HG03457 (cell line): ENCODE measurements around the gene CELSR2.
"Not testable (repeated sequence)": the region's sequence is repeated elsewhere in the genome, so short reads cannot be mapped to it uniquely, and the experiment has no call there.

Experiments
- ATAC-seq: cut with Tn5 transposase; IDR thresholded peaks from one replicate; pipeline ENCODE4 v1.9.1; 2021; ENCODE audit warnings: moderate number of reproducible peaks; ENCODE audit not compliant: unreplicated experiment

The CELSR2 gene

DNA sequence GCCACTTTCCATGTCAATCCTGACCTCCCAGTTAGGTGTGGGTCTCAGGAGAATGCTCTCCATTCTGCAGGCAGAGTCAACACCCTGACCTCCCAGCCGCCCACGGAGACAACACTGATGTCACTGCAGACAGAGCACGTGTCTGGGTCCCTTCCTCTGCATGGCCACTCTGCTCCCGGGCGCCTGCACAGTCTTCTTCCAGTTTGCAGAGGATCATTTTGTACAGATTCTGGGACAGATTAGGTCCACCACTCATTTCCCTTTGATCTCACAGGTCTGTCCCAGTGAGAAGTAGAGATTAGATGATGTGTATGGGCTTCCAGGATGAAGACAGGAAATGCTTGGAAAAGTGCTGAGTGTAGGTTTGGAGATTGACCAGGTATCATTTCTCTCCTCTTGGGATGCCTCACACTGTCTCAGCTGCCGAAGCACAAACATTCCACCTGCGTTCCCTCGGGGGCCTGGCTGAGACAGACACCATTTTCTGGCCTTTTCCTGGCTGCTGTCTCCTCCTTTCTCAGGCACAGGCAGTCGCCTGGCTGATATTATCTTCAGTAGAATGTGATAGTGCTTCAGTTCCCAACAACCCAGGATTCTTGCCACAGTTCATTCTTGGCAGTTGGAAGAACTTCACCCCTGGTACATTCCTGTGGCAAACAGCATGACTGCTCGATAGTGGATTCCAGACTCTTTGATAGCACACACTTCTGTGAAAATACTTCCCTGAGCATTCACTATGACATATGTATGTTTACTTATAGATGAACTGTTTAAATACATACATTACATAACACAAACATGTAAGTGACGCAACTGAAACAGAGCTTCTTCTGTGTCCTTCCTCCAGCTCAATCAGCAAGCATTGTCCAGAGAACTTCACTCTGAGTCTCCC is 49.6 kb downstream of the CELSR2 start:
- ATAC-seq, result no peak

DNA sequence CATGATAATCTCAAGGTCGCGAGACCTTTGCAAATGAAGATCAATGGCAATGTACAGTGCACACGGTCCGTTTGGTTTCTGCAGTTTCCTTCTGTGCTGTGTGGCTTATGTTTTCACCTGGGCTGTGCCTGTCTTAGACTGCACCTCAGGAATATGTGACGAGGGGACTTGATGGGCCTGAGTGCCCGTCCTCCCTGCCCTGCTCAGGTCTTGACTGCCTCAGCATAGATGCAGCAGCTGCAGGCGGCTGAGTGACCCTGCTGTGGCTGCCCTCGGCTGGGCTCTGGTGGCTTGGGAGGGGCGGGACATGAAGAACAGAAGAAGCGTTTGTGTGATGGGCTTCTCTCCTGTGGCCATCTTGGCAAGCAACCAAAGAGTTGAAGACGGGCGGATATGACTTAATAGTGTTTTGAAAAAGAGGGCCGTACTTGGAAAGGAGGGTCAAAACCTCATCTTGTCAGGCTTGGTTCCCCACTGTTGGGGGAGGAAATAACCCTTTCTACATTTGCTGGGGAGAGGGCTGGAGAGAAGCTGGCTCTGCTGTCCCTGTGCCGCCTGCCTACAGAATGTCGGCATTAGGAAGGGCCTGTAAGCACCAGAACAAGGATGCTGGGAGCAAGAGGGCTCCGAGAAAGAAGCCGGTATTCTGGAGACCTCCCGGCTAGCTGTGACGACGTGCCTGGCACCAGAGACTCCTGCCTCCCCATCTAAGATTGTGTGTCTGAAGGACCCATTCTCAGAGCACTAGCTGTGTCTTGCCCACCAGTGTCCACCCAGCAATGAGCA is 50.4 kb downstream of the CELSR2 start:
- no peak for ATAC-seq

DNA sequence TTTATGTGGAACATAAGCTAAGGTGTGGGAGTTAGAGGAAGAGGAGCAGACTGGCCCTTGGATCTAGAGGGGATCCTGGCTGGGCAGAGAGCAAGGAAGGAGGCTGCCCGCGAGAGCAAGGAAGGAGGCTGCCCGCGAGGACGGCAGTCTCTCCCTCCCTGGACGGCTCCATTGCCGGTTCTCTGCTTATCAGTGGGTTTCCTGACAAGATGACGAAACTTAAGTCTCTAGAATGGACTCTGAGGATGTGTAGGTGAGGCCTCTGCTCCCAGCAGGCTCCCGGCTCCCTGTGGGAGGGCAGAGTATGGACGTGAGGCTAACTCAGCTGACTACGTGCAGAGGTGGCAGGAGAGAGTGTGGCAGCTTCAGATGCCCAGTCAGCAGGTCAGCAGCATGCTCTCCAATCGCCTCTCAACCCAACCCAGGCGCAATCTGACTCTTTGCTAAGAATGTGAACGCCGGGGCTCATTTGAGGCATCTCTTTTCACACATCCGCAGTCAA is 51.4 kb downstream of the CELSR2 start:
- no peak for ATAC-seq

DNA sequence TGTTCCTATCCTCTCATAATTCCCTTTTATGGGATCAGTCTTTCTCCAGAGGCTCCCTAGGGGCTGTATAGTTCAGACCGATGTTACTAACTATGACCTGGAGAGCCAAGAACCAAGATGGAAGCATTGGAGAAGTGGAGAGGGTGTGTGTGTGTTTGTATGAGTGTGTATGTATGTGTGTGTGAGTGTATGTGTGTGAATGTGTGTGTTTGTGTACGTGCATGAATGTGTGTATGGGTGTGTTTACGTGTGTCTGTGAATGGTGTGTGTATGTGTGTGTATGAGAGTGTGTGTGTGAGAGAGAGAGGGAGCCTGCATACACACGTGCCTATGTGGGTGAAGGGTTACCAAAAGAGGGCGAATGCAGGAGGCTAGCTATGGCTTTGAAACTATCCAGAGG is 52.5 kb downstream of the CELSR2 start:
- no peak for ATAC-seq

DNA sequence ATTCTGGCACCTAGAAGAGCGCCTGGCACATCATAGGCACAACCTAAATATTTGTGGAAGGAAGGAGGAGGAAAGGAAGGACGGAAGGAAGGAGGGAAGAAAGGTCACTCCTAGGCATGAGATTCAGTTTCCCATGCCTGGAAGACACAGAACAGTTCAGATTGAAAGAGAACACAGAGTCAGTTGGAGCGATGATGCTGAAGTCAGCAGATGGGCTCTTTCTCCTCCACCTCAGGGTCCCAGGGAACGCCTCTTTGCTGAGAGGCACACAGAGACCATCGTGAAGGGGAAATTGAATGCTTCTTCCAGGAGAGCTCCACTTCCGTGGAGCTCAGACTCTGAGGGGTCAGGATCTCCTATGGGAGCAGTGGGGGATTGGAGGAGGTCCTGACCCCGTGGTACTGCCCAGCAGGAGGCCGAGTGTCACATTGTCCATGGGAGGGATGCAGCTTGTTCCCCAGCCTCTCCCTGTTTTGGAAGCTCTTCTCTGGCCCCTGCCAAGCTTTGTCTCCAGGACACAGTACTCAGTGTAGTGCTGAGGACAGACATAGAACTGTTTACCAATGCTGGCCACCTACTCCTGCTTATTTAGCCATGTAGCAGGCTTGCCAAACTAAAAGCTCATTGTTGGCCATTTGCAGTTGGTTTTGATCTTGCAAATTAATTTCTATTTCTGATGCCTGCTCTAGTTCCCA is 55.0 kb downstream of the CELSR2 start:
- ATAC-seq, result no peak

DNA sequence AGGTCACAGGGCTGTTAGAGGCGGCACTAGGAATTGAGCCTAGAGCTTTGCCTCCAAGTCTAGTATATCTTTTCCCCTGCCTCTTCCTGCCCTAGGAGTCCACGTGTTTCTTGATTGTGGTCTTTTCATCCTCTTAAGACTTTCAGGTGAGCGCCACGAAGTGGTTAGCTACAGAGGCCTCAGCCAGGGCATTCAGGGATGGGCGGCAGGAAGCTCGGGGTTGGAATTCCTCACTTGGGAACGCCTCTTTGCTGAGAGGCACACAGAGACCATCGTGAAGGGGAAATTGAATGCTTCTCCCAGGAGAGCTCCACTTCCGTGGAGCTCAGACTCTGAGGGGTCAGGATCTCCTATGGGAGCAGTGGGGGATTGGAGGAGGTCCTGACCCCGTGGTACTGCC is 56.7 kb downstream of the CELSR2 start:
- ATAC-seq, result not testable (repeated sequence)

DNA sequence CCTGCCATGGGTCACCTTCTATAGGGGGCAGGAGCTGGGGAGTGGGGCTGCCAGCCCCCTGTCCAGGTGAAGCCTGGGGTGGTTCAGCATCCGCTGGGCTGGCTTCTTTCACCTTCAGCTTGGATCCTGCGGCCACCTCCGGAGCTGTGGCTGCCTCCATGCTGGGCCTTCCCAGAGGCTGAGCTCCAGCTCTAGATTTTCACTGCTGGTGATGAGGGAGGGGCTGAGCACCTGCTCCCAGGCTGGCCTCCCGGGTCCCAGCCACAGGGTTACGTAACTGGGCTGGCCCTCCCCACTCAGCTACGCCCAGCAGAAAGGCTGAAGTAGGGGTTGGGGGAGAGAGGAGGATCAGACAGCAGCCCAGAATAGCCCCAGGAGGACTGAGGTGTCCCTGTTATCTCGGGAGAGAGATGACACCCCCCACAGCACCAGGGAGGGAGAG is 57.5 kb downstream of the CELSR2 start, which contains the start of gene MYBPHL:
Gene MYBPHL (minus strand): TSS at position 180 of the 442 bp plus-strand sequence. CDS start 20 bp downstream, at position 160.
- ATAC-seq, result no peak

DNA sequence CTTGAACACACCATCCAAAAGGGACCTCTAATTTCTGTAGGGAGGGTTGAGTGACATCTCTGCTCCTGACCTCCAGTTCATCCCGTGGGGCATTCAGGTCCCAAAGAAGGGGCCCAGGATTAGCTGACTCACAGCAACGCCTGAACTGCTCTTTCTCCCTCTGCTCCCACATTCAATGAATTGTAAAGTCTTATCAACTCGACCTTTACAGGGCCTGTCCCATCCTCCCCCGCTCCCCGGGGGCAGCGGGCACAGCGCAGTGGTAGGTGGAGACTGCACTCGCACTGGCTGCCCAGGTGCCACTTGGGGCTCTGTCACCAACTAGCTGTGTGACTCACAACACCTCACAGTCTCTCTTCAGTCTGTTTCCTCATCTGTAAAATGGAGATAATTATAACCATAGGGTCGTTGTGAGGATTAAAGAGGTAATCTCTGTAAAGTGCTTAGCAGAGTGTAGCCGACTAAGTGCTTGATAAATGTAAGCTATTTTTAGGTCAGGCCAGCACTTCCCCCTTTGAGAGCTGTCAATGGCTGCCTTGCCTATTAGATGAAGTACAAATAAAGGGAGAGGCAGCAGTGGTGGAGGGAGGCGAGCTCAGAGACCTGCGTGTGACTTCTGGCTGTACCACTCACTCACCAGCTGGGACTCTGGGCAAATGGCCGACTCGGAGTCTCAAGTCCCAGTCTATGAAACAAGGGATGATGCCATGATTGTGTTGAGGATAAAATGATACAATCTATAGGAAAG is 58.1 kb downstream of the CELSR2 start:
- no peak for ATAC-seq

DNA sequence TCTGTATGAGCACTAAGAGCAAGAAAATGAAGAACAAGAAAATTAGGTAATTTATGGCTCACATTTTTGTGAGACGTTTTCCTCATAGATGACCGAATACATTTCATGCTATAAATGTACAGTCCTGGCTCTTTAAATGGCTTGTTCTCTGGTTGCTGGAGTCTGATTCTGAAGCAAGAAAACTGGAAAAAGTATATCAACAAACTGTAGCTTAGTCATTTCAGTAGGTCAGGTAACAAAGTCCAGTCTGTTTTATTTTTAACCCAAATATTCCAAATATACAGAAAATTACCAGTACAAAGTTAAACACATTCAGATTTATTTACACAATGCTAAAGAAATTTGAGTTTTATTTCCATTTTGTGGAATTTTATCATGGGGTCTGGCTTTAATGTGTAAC is 60.0 kb downstream of the CELSR2 start:
- no peak for ATAC-seq

DNA sequence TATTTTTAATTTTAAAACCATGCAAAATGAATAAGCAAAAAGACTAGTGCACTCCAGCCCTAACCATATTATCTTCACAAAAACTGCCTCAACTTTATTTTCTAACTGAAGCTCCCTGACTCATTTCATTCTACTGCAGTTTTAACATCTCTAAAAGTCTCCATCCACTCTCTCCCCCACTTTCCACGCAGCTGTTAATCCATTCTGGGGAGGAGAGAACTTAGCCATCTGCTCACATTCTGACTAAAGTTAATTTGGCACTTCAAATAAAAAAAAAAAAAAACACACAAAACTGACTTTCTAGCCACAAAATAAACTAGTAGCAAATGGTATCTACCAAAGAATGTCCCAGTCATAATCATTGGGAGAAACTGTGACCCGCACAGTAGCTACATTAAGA is 62.9 kb downstream of the CELSR2 start:
- ATAC-seq, result no peak

DNA sequence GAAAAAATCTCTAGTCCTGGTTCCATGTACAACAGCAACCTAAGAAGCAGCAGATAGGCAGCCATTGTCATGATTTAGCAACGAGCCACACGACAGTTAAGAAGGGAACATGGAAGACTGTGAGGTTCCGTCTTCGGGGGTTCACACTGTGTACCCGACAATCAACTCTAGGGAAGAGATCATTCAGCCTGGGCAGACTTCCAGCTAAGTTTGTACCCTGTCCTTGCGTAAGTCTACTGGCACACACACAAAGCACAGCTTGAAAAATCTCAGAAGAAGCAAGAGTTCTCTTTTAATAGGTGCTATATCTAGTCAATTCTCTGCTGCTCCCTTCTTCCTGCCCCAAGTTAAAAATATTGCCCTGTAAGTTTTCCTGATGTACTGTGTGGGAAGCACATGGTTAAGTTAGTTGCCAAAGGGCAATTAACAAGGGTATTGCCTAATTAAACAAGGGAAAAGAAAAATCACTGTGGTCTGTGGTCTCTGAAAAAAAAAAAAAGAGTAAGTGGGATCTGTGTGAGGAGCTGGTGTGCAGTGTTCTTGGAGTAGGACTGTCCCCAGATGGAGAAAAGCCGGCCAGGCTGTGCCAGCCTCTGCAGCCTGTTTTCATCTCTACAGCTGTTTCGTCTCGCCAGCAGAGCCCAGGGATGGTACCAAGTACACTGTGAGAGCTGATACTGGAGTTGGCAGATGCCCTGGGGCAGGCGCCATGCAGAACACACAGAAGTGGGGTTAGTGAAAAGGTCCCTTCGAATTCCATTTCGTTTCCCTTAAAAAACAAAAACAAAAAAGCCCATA is 63.8 kb downstream of the CELSR2 start:
- ATAC-seq, result no peak

DNA sequence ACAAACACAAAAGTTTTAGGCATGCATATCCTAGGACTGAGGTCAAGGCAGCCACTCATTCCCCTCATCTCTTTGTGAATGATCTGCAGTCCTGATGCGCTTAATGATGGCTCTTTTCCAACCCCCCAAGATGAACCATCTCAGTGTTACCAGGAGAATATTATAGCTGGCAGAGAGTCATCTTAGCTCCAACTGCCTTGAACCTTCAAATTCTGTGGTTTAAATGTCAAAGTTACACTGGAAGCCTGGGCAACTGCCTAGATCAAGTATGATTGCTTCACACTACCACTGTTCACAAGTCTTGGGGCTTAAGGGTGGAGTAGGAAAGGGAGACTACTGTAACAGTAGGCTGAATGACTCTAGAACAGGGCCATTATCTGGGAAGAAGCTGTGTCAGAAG is 65.5 kb downstream of the CELSR2 start:
- no peak for ATAC-seq

DNA sequence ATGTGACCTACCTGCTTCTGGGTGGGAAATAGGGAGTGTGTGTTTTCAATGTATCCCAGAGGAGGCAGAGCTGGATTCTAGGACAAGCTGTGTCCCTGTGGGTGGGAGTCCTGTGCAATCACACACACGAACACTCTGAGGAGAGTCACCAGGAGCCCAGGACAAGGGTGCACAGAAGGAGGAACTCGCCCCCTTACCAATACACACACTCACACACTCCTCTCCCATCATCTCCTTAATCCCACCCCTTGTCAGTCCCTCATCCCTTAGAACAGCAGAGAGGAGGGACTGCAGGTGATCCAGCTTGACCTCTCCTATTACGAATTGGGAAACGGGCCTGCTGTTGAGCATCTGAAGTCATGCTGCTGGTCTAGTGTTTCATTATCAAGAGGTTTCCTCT is 65.9 kb downstream of the CELSR2 start:
- ATAC-seq, result no peak

DNA sequence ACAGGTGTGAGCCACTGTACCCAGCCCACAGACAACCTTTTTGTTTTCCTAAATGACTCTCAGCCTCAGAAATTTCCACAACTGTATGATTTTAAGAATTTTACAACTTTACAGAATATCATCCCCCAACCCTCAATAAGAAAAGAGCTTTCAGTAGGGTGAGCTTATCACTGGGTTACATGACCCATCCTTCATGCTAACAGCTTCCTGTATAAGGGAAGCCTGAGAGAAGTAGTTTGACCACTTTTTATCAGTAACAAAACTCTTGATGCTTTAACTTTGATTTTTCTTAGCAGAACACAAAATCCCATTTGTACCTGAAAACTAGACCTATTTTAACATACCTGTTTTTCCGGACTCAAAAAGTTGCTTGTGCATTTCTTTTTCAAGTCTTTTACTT is 67.2 kb downstream of the CELSR2 start:
- no peak for ATAC-seq

DNA sequence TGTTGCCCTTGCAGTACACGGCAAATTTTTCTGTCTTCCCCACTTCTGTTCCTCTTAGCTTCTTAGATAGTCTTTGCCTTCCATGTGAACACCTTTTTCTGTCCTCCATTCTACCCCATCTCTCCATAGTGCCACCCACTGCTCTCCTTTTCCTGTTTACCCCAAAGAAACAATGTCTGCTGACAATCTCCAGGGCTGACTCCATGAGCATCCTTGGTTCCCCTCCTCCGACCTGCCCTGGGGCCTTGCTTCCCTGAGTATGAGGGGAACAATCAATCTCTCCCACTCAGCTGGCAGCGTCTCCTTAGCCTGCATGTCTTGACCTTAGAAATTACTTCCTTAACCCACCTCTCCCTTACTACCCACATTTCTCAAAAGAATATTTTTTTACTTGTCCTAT is 69.8 kb downstream of the CELSR2 start:
- ATAC-seq, result no peak

DNA sequence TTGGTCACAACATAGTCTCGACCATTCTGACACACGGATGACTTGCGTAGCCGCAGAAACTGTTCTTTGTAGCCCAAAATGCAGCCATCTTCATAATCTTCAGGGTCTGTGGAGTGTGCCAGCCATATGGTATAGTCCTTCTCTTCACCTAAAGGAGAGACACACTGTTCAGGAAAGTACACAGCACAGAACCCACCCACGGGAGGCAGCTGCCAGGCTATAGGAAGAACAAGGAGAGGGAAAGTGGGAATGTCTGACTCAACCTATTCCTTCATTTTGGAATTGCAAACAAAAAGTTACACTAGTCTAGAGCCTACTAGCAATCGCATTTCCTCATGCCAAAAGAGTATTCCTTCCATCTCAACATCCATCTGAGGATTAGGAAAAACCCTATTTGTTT is 73.6 kb downstream of the CELSR2 start:
- no peak for ATAC-seq
